K562 (cell line): ENCODE measurements around the gene STIL. TPM values are rescaled to one million over a fixed set of nuclear protein-coding genes. Genes with fewer than 3 reads are reported as not detected.

ENCODE experiments used
- CHD1 ChIP-seq: fragments of 200-600 bp; sonication (generic); IDR thresholded peaks from one replicate; pipeline ENCODE4 v1.6.1; 2012; ENCODE audit warnings: mild to moderate bottlenecking, moderate library complexity, low read length, inconsistent platforms
- CREB3L1 ChIP-seq: fragments of 450-650 bp; IDR thresholded peaks from 2 replicates; pipeline ENCODE4 v1.6.1; 2014; ENCODE audit warnings: low read depth, mild to moderate bottlenecking, moderate library complexity, borderline replicate concordance
- E2F6 ChIP-seq, 2 experiments: IDR thresholded peaks; 2 replicates each; pipeline ENCODE4 v1.6.1; 2011; ENCODE audit warnings: borderline replicate concordance in 1 of 2, control low read depth in 1 of 2, low read depth in 1 of 2, low read length in 1 of 2, mild to moderate bottlenecking in 1 of 2, mixed read lengths in 1 of 2, moderate library complexity in 1 of 2; ENCODE audit not compliant: insufficient read depth in 1 of 2, insufficient read length in 1 of 2, poor library complexity in 1 of 2, severe bottlenecking in 1 of 2; ENCODE audit errors: extremely low read depth in 1 of 2
- ELF2 ChIP-seq: fragments of 250-450 bp; sonication (Bioruptor Pico); IDR thresholded peaks from 2 replicates; pipeline ENCODE4 v1.5.0; 2021; ENCODE audit warnings: mild to moderate bottlenecking
- ERF ChIP-seq: fragments of 450-650 bp; formaldehyde crosslinking; IDR thresholded peaks from 2 replicates; pipeline ENCODE4 v1.4.0; 2020; ENCODE audit warnings: mild to moderate bottlenecking, mixed read lengths
- FOXA3 ChIP-seq, 2 experiments: fragments of 450-650 bp in 1 of 2; sonication (generic) in 1 of 2; formaldehyde crosslinking; IDR thresholded peaks in 1 of 2; conservative IDR thresholded peaks in 1 of 2; 2 replicates each; pipeline versions ENCODE4 v1.4.0 to v1.8.0; 2020 to 2022; ENCODE audit warnings: mild to moderate bottlenecking in 2 of 2, missing genetic modification reagents in 1 of 2
- FOXP1 ChIP-seq: sonication (generic); formaldehyde crosslinking; IDR thresholded peaks from 2 replicates; pipeline ENCODE4 v1.8.0; 2022; ENCODE audit warnings: mild to moderate bottlenecking, missing genetic modification reagents
- HDAC2 ChIP-seq: fragments of 450-650 bp; IDR thresholded peaks from 2 replicates; pipeline ENCODE4 v1.6.1; 2016; ENCODE audit warnings: mild to moderate bottlenecking
- KDM1A ChIP-seq, 2 experiments: fragments of 450-650 bp; IDR thresholded peaks; 2 replicates each; pipeline ENCODE4 v1.6.1; 2016; ENCODE audit warnings: mild to moderate bottlenecking in 2 of 2
- NR2C2 ChIP-seq, 2 experiments: fragments of 200-800 bp in 1 of 2; sonication (Bioruptor generic) in 1 of 2; sonication (generic) in 1 of 2; formaldehyde crosslinking in 1 of 2; IDR thresholded peaks; 2 replicates each; pipeline versions ENCODE4 v1.6.1 to v1.8.0; 2016 to 2022; ENCODE audit warnings: mild to moderate bottlenecking in 1 of 2, missing compliant biosample characterization in 1 of 2, missing genetic modification characterization in 1 of 2, missing genetic modification reagents in 1 of 2
- SMC3 ChIP-seq: conservative IDR thresholded peaks from 2 replicates; pipeline ENCODE4 v1.6.1; 2011; ENCODE audit warnings: low read depth, low read length, improper control_type of control experiment; ENCODE audit not compliant: insufficient read depth
- SREBF1 ChIP-seq: fragments of 150-350 bp; IDR thresholded peaks from 2 replicates; pipeline ENCODE4 v1.6.1; 2014; ENCODE audit warnings: antibody characterized with exemption, low read depth, low read length, borderline replicate concordance
- TFAP4 ChIP-seq: sonication (generic); formaldehyde crosslinking; IDR thresholded peaks from 2 replicates; pipeline ENCODE4 v1.8.0; 2022; ENCODE audit warnings: missing genetic modification reagents, mild to moderate bottlenecking, moderate library complexity, borderline replicate concordance
- UBTF ChIP-seq, 2 experiments: IDR thresholded peaks; 2 replicates each; pipeline ENCODE4 v1.6.1; 2012; ENCODE audit warnings: improper control_type of control experiment in 2 of 2, low read depth in 2 of 2, low read length in 2 of 2, borderline replicate concordance in 1 of 2
- ZNF282 ChIP-seq: sonication (generic); formaldehyde crosslinking; IDR thresholded peaks from 2 replicates; pipeline ENCODE4 v1.8.1; 2023; ENCODE audit warnings: missing genetic modification reagents
- ZNF583 ChIP-seq: fragments of 250-450 bp; sonication (Bioruptor Pico); IDR thresholded peaks from 2 replicates; pipeline ENCODE4 v1.4.0; 2020
- ZNF740 ChIP-seq, 3 experiments: fragments of 200-800 bp in 1 of 3; sonication (Bioruptor generic) in 1 of 3; sonication (generic) in 1 of 3; formaldehyde crosslinking in 1 of 3; IDR thresholded peaks; 2 replicates each; pipeline versions ENCODE4 v1.6.1 to v1.8.0; 2016 to 2022; ENCODE audit warnings: mild to moderate bottlenecking in 2 of 3, missing compliant biosample characterization in 2 of 3, missing genetic modification characterization in 2 of 3, missing genetic modification reagents in 1 of 3
- polyA plus RNA-seq, 8 experiments: library from polyadenylated mRNA; depleted of rRNA in 4 of 8; stranded (reverse) in 5 of 8; unstranded in 3 of 8; fragments of >200 nt; fragmentation: Nextera tagmentation in 2 of 8; fragmentation: Illumina TruSeq in 1 of 8; extraction: Ambion mirVana in 2 of 8; extraction: Trizol in 1 of 8; gene quantifications; 2 replicates each; pipeline versions ENCODE4 v1.2.1 to v1.2.3, GENCODE V29; 2011 to 2014; ENCODE audit warnings: inconsistent platforms in 1 of 8, missing spikeins in 1 of 8
- total RNA-seq, 7 experiments: library from RNA; depleted of rRNA in 6 of 7; stranded (reverse); fragments of >200 nt in 6 of 7; fragmentation: Illumina TruSeq in 2 of 7; extraction: Trizol in 2 of 7; gene quantifications; 2 replicates each; pipeline versions ENCODE4 v1.2.1 to v1.2.3, GENCODE V29; 2011 to 2021; ENCODE audit warnings: low replicate concordance in 1 of 7

STIL gene
- total and polyA plus RNA-seq, 9 of the 15 experiments (the other 6 are each of a cell fraction or from before 2014, with no cell fraction given) = 10.5 to 77.4 (median 39.6) TPM

GRCh38 chr1:47333922-47334764, 20.2 kb upstream of the STIL start (continued):
- TF ChIP-seq CHD1 (peak; percentile 89), NR2C2 (CRISPR knock-in tag; IDR thresholded peaks at IDR 0.05) (no peak), NR2C2 (tag; IDR thresholded peaks at IDR 0.05) (peak; percentile 91), KDM1A (IDR thresholded peaks at IDR 0.05) (0 out of 4 replicates have a peak, but pooled peaks of 1 of the 2 experiments have one; percentile 22), ZNF740 (CRISPR knock-in tag; IDR thresholded peaks at IDR 0.05) (0 out of 2 replicates have a peak, but pooled peaks have one; percentile 53), ZNF740 (tag; IDR thresholded peaks at IDR 0.05) (no peak), CREB3L1 (peak; percentile 96), UBTF (IDR thresholded peaks at IDR 0.05; ENCODE audit: borderline replicate concordance in 1 of 2, low read depth in 2 of 2, low read length in 2 of 2) (peak; percentile 90 to 98; a peak in 3 of 4 replicates), FOXP1 (CRISPR knock-in tag) (peak; percentile 69; the same call in 1 of the 2 replicates), E2F6 (IDR thresholded peaks at IDR 0.05; ENCODE audit: borderline replicate concordance in 1 of 2, extremely low read depth in 1 of 2, insufficient read depth in 1 of 2, insufficient read length in 1 of 2, low read depth in 1 of 2, low read length in 1 of 2, poor library complexity in 1 of 2, severe bottlenecking in 1 of 2) (peak in 1 of 2 experiments; percentile 34), ELF2 (CRISPR knock-in tag) (peak; percentile 50; the same call in 1 of the 2 replicates), ERF (CRISPR knock-in tag) (0 out of 2 replicates have a peak, but pooled peaks have one; percentile 8), ZNF583 (CRISPR knock-in tag) (no peak), SREBF1 (0 out of 2 replicates have a peak, but pooled peaks have one; percentile 34), SMC3 (0 out of 2 replicates have a peak, but pooled peaks have one; percentile 15), FOXA3 (CRISPR knock-in tag; conservative IDR thresholded peaks at IDR 0.05 in 1 of 2, IDR thresholded peaks at IDR 0.05 in 1 of 2) (peak in 1 of 2 experiments; percentile 70; a peak in 1 of 4 replicates), TFAP4 (CRISPR knock-in tag) (peak; percentile 44; the same call in 1 of the 2 replicates), ZNF282 (CRISPR knock-in tag) (no peak), HDAC2 (peak; percentile 87)
